Measurements from ENCODE around the gene IQCF2. TPM values are rescaled to one million over a fixed set of nuclear protein-coding genes. Genes with fewer than 3 reads are reported as not detected.
"Not testable (repeated sequence)": the region's sequence is repeated elsewhere in the genome, so short reads cannot be mapped to it uniquely, and the experiment has no call there.

The IQCF2 gene
- total RNA-seq, 1 experiment from 2014 or later, result not detected

- DNase-seq (ENCODE audit: low spot score), result no peak
Observed at GRCh38 chr3:51876186-51876585, 14.8 kb downstream of the IQCF2 start.

GRCh38 chr3:51879937-51880336 lies 18.5 kb downstream of the IQCF2 start:
- no peak for DNase-seq (ENCODE audit: low spot score)

GRCh38 chr3:51886447-51886846 lies 25.0 kb downstream of the IQCF2 start:
- no peak for DNase-seq (ENCODE audit: low spot score)

- DNase-seq (ENCODE audit: low spot score), result no peak
Observed at GRCh38 chr3:51887620-51888019, 26.2 kb downstream of the IQCF2 start.

- no peak for DNase-seq (ENCODE audit: low spot score)
Observed at GRCh38 chr3:51888463-51889105, 27.2 kb downstream of the IQCF2 start.

- DNase-seq (ENCODE audit: low spot score), result no peak
Observed at GRCh38 chr3:51891242-51892039, 30.0 kb downstream of the IQCF2 start.

GRCh38 chr3:51894391-51894790 lies 33.0 kb downstream of the IQCF2 start:
- no peak for DNase-seq (ENCODE audit: low spot score)

- no peak for DNase-seq (ENCODE audit: low spot score)
Observed at GRCh38 chr3:51894939-51895338, 33.5 kb downstream of the IQCF2 start.

- DNase-seq (ENCODE audit: low spot score), result no peak
Observed at GRCh38 chr3:51896607-51897305, 35.3 kb downstream of the IQCF2 start.

GRCh38 chr3:51897391-51897790 lies 36.0 kb downstream of the IQCF2 start:
- no peak for DNase-seq (ENCODE audit: low spot score)

- DNase-seq (ENCODE audit: low spot score), result not testable (repeated sequence)
Observed at GRCh38 chr3:51900043-51900442, 38.6 kb downstream of the IQCF2 start.

- peak; percentile 37 for DNase-seq (ENCODE audit: low spot score)
Observed at GRCh38 chr3:51902361-51902760, 40.9 kb downstream of the IQCF2 start.

GRCh38 chr3:51904034-51904823 lies 42.8 kb downstream of the IQCF2 start:
- DNase-seq (ENCODE audit: low spot score), result no peak

GRCh38 chr3:51908026-51908425 lies 46.6 kb downstream of the IQCF2 start:
- no peak for DNase-seq (ENCODE audit: low spot score)

Other genes starting within 250 kb of the IQCF2 start
- gene TEX264, start 190.4 kb upstream of the IQCF2 start, total RNA-seq (2014; rRNA removed; shearing (Covaris generic)), result 37.7 and 48.2 TPM in 2 replicates
- gene GRM2, start 154.5 kb upstream of the IQCF2 start, total RNA-seq (2014; rRNA removed; shearing (Covaris generic)), result not detected in 2 replicates
- gene IQCF6, start 82.4 kb upstream of the IQCF2 start, total RNA-seq (2014; rRNA removed; shearing (Covaris generic)), result not detected in 2 replicates
- not detected in 2 replicates for gene IQCF5, start 14.0 kb downstream of the IQCF2 start, total RNA-seq (2014; rRNA removed; shearing (Covaris generic))
- not detected in 2 replicates for gene IQCF1, start 41.7 kb downstream of the IQCF2 start, total RNA-seq (2014; rRNA removed; shearing (Covaris generic))
- 25.7 and 31.0 TPM in 2 replicates for gene RRP9, start 80.3 kb downstream of the IQCF2 start, total RNA-seq (2014; rRNA removed; shearing (Covaris generic))
- gene PARP3, start 80.7 kb downstream of the IQCF2 start, total RNA-seq (2014; rRNA removed; shearing (Covaris generic)), result 7.7 and 7.9 TPM in 2 replicates
- gene GPR62, start 93.8 kb downstream of the IQCF2 start, total RNA-seq (2014; rRNA removed; shearing (Covaris generic)), result not detected in 2 replicates
- 27.0 and 31.0 TPM in 2 replicates for gene PCBP4, start 105.8 kb downstream of the IQCF2 start, total RNA-seq (2014; rRNA removed; shearing (Covaris generic))
- 3.2 and 12.5 TPM in 2 replicates for gene ABHD14B, start 112.4 kb downstream of the IQCF2 start, total RNA-seq (2014; rRNA removed; shearing (Covaris generic))
- 8.0 and 13.9 TPM in 2 replicates for gene ABHD14A, start 113.4 kb downstream of the IQCF2 start, total RNA-seq (2014; rRNA removed; shearing (Covaris generic))
- gene ACY1, start 121.9 kb downstream of the IQCF2 start, total RNA-seq (2014; rRNA removed; shearing (Covaris generic)), result 35.6 and 41.7 TPM in 2 replicates
- 1,303 and 1,313 TPM in 2 replicates for gene RPL29, start 134.3 kb downstream of the IQCF2 start, total RNA-seq (2014; rRNA removed; shearing (Covaris generic))
- 4.3 and 6.2 TPM in 2 replicates for gene DUSP7, start 195.0 kb downstream of the IQCF2 start, total RNA-seq (2014; rRNA removed; shearing (Covaris generic))